ENCODE results near the gene ACTN4.

DNA sequence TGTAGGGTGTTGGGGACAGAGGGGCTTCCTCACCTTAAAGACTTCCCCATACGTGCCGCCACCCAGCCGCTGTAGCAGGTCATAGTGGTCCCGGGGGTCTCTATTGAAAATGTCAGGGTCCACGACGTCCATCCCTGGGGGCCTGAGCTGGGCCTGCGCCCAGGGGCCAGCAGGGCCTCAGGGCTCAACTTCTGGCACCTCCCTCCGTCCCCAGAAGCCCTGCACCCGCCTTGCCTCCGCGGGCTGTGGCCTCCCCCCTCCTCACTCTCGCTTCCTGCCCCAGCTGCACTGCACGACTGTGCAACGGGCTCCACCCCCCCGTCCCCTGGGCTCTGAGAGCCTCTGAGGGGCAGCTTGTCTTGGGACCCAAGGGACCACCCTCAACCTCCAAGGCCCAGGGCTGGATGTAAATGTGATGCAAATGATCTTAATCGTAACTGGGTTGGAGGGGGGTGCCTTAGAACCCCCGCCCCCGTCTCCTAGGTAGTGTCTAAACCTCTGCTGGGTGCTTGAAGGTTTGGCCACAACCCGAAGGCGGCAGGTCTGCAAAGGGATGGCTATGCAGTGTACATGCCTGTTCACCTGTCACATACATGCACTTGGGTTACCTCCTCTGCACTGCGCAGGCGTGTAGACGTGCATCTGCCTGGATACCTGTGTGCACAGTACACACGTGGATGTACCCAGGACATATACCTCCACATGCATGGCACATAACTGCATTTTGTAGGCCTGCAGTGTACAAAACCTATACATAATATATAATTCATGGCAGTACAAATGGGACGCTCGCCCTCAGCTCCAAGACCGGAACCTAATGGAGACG is 29.5 kb upstream of the ACTN4 start, which contains the start of gene MAP4K1:
- TF ChIP-seq, protein P1, sequence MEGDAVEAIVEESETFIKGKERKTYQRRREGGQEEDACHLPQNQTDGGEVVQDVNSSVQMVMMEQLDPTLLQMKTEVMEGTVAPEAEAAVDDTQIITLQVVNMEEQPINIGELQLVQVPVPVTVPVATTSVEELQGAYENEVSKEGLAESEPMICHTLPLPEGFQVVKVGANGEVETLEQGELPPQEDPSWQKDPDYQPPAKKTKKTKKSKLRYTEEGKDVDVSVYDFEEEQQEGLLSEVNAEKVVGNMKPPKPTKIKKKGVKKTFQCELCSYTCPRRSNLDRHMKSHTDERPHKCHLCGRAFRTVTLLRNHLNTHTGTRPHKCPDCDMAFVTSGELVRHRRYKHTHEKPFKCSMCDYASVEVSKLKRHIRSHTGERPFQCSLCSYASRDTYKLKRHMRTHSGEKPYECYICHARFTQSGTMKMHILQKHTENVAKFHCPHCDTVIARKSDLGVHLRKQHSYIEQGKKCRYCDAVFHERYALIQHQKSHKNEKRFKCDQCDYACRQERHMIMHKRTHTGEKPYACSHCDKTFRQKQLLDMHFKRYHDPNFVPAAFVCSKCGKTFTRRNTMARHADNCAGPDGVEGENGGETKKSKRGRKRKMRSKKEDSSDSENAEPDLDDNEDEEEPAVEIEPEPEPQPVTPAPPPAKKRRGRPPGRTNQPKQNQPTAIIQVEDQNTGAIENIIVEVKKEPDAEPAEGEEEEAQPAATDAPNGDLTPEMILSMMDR (IDR thresholded peaks at IDR 0.05) = no peak
- no peak for TF ChIP-seq POLR2A (IDR thresholded peaks at IDR 0.05)
